HUES64 (cell line): ENCODE results near the gene SLC25A47.
"Not testable (repeated sequence)": the region's sequence is repeated elsewhere in the genome, so short reads cannot be mapped to it uniquely, and the experiment has no call there.

Experiments used
- H3K27ac ChIP-seq: 2 replicates; pipeline ENCODE4 v1.7.0; 2013; ENCODE audit warnings: low read depth, low read length, inconsistent platforms
- H3K27me3 ChIP-seq: 2 replicates; pipeline ENCODE4 v1.6.1; 2013; ENCODE audit warnings: mild to moderate bottlenecking, low read length; ENCODE audit not compliant: insufficient read depth
- H3K36me3 ChIP-seq: 2 replicates; pipeline ENCODE4 v1.6.1; 2013; ENCODE audit warnings: mild to moderate bottlenecking, low read length; ENCODE audit not compliant: insufficient read depth
- H3K4me1 ChIP-seq: 2 replicates; pipeline ENCODE4 v1.6.1; 2013; ENCODE audit warnings: mild to moderate bottlenecking, low read length, moderate library complexity; ENCODE audit not compliant: insufficient read depth
- H3K4me3 ChIP-seq: 2 replicates; pipeline ENCODE4 v1.5.1; 2013; ENCODE audit warnings: mild to moderate bottlenecking, low read length, moderate library complexity
- H3K9ac ChIP-seq: 2 replicates; pipeline ENCODE4 v1.6.1; 2013; ENCODE audit warnings: mild to moderate bottlenecking, low read depth, low read length
- H3K9me3 ChIP-seq: 2 replicates; pipeline ENCODE4 v1.6.1; 2013; ENCODE audit warnings: low read depth, low read length; ENCODE audit not compliant: insufficient read depth
- WGBS: fragments of 150-250, 120-280 bp; methylation state at CpG from one replicate; pipeline ENCODE4 v1.1.7; 2013; ENCODE audit warnings: missing lambda C conversion rate; 5-methylcytosine and 5-hydroxymethylcytosine counted together

The SLC25A47 gene

GRCh38 chr14:100306998-100307765 is 16.0 kb upstream of the SLC25A47 start:
- H3K4me1 ChIP-seq: peaks cover 14% of the 10 kb centered on the region

GRCh38 chr14:100307766-100308426 is 15.2 kb upstream of the SLC25A47 start:
- Histone ChIP-seq H3K9me3 (no peaks in the 10 kb centered on the region), H3K36me3 (0 out of 2 replicates have a peak, but pooled peaks cover under 1% of the 10 kb centered on the region), H3K27me3 (no peaks in the 10 kb centered on the region), H3K9ac (peak overlapping the region; percentile 95; the same call in 1 of the 2 replicates), H3K27ac (no peak overlapping the region), H3K4me3 (peak overlapping the region; percentile 92), H3K4me1 (peaks cover 20% of the 10 kb centered on the region)
- WGBS: 81% methylated on average over 5 of the region's 5 CpGs

More at GRCh38 chr14:100306998-100307765, 16.0 kb upstream of the SLC25A47 start:
- Histone ChIP-seq H3K27me3 (no peaks in the 10 kb centered on the region), H3K9ac (peak overlapping the region; percentile 95), H3K9me3 (no peaks in the 10 kb centered on the region), H3K4me3 (peak overlapping the region; percentile 92), H3K36me3 (0 out of 2 replicates have a peak, but pooled peaks cover 5% of the 10 kb centered on the region), H3K27ac (peak overlapping the region; percentile 74)
- WGBS: 3% methylated on average over 49 of the region's 49 CpGs

- H3K4me3 ChIP-seq, H3K27ac ChIP-seq, H3K9ac ChIP-seq, H3K9me3 ChIP-seq, H3K27me3 ChIP-seq, H3K36me3 ChIP-seq: not testable (repeated sequence)
- H3K4me1 ChIP-seq: peaks cover 20% of the 10 kb centered on the region
- WGBS: 89% methylated on average over 6 of the region's 6 CpGs
Measured at GRCh38 chr14:100308427-100308792, 14.7 kb upstream of the SLC25A47 start.

- Histone ChIP-seq H3K9me3 (no peaks in the 10 kb centered on the region), H3K27ac (no peak overlapping the region), H3K4me1 (peaks cover 15% of the 10 kb centered on the region), H3K36me3 (no peaks in the 10 kb centered on the region), H3K27me3 (no peaks in the 10 kb centered on the region), H3K4me3 (no peak overlapping the region), H3K9ac (no peak overlapping the region)
- WGBS: 84% methylated on average over 8 of the region's 8 CpGs
Measured at GRCh38 chr14:100309028-100309737, 14.0 kb upstream of the SLC25A47 start.

GRCh38 chr14:100312110-100312876 is 10.8 kb upstream of the SLC25A47 start:
- peaks cover 11% of the 10 kb centered on the region for H3K4me1 ChIP-seq
- H3K9ac ChIP-seq: not testable (repeated sequence)

GRCh38 chr14:100312877-100313400 is 10.2 kb upstream of the SLC25A47 start:
- Histone ChIP-seq H3K27me3 (no peaks in the 10 kb centered on the region), H3K9me3 (no peaks in the 10 kb centered on the region), H3K36me3 (no peaks in the 10 kb centered on the region), H3K4me1 (peaks cover 13% of the 10 kb centered on the region), H3K27ac (no peak overlapping the region), H3K4me3 (no peak overlapping the region), H3K9ac (no peak overlapping the region)
- WGBS: 83% methylated on average over 10 of the region's 10 CpGs

More at GRCh38 chr14:100312110-100312876, 10.8 kb upstream of the SLC25A47 start:
- not testable (repeated sequence) for H3K27me3 ChIP-seq, H3K9me3 ChIP-seq, H3K4me3 ChIP-seq, H3K36me3 ChIP-seq, H3K27ac ChIP-seq
- WGBS: 57% methylated on average over 18 of the region's 18 CpGs

- no peak overlapping the region for H3K9ac ChIP-seq
- H3K27ac ChIP-seq: no peak overlapping the region
- H3K4me3 ChIP-seq: no peak overlapping the region
- H3K9me3 ChIP-seq: no peaks in the 10 kb centered on the region
- 91% methylated on average over 26 of the region's 26 CpGs for WGBS
- peaks cover 15% of the 10 kb centered on the region for H3K4me1 ChIP-seq
- no peaks in the 10 kb centered on the region for H3K27me3 ChIP-seq
- no peaks in the 10 kb centered on the region for H3K36me3 ChIP-seq
Measured at GRCh38 chr14:100313464-100314230, 9.5 kb upstream of the SLC25A47 start.

GRCh38 chr14:100314724-100315123 is 8.4 kb upstream of the SLC25A47 start:
- Histone ChIP-seq H3K27me3 (no peaks in the 10 kb centered on the region), H3K4me1 (peaks cover 15% of the 10 kb centered on the region), H3K36me3 (no peaks in the 10 kb centered on the region), H3K9me3 (no peaks in the 10 kb centered on the region), H3K27ac (no peak overlapping the region), H3K9ac (no peak overlapping the region), H3K4me3 (no peak overlapping the region)
- WGBS: 92% methylated on average over 6 of the region's 6 CpGs

GRCh38 chr14:100317389-100317788 is 5.8 kb upstream of the SLC25A47 start:
- no peak overlapping the region for H3K9ac ChIP-seq
- H3K36me3 ChIP-seq: no peaks in the 10 kb centered on the region
- no peak overlapping the region for H3K27ac ChIP-seq
- H3K9me3 ChIP-seq: no peaks in the 10 kb centered on the region
- no peak overlapping the region for H3K4me3 ChIP-seq
- H3K4me1 ChIP-seq: peaks cover 8% of the 10 kb centered on the region; the same call in 1 of the 2 replicates
- no peaks in the 10 kb centered on the region for H3K27me3 ChIP-seq
- WGBS: 97% methylated on average over 6 of the region's 6 CpGs
